ENCODE data around the gene MCCC2.
"Not testable (repeated sequence)": the region's sequence is repeated elsewhere in the genome, so short reads cannot be mapped to it uniquely, and the experiment has no call there.

Gene MCCC2

GRCh38 chr5:71586941-71587765 is at the start of gene MCCC2:
Gene MCCC2, plus strand, starts transcription at chr5:71587340. Its CDS starts 86 bp downstream, at chr5:71587426.
- DNase-seq (ENCODE audit: extremely low read depth, low read depth) = peak; percentile 81
- TF ChIP-seq CTCF (IDR thresholded peaks at IDR 0.05; ENCODE audit: low read depth, low read length, missing control alignments) = no peak
- H3K4me3 ChIP-seq (replicated peaks; ENCODE audit: low read depth, low read length) = peak within 1 kb of the TSS; percentile 76

GRCh38 chr5:71537687-71538086 is 49.5 kb upstream of the MCCC2 start:
- no peak overlapping the region for H3K4me3 ChIP-seq (replicated peaks; ENCODE audit: low read depth, low read length)
- TF ChIP-seq CTCF (IDR thresholded peaks at IDR 0.05; ENCODE audit: low read depth, low read length, missing control alignments) = no peak
- no peak for DNase-seq (ENCODE audit: extremely low read depth, low read depth)

DNA sequence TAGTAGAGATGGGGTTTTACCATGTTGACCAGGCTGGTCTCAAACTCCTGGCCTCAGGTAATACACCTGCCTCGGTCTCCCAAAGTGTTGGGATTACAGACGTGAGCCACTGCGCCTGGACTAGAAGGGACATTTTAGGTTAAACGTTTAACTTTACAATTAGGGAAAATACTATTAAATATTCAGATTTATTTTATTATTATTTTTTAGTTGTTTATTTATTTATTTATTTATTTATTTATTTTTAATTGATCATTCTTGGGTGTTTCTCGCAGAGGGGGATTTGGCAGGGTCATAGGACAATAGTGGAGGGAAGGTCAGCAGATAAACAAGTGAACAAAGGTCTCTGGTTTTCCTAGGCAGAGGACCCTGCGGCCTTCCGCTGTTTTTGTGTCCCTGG is 36.3 kb upstream of the MCCC2 start:
- not testable (repeated sequence) for H3K4me3 ChIP-seq (replicated peaks; ENCODE audit: low read depth, low read length); DNase-seq (ENCODE audit: extremely low read depth, low read depth)

DNA sequence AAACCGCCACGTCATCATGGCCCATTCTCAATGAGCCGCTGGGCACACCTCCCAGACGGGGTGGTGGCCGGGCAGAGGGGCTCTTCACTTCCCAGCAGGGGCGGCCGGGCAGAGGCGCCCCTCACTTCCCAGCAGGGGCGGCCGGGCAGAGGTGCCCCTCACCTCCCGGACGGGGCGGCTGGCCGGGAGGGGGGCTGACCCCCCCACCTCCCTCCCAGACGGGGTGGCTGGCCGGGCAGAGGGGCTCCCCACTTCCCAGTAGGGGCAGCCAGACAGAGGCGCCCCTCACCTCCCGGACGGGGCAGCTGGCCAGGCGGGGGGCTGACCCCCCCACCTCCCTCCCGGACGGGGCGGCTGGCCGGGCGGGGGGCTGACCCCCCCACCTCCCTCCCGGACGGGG is 35.6 kb upstream of the MCCC2 start:
- H3K4me3 ChIP-seq (replicated peaks; ENCODE audit: low read depth, low read length); DNase-seq (ENCODE audit: extremely low read depth, low read depth): not testable (repeated sequence)

- DNase-seq (ENCODE audit: extremely low read depth, low read depth); H3K4me3 ChIP-seq (replicated peaks; ENCODE audit: low read depth, low read length): not testable (repeated sequence)
Measured at GRCh38 chr5:71552026-71552749, 35.0 kb upstream of the MCCC2 start.

- H3K4me3 ChIP-seq (replicated peaks; ENCODE audit: low read depth, low read length) = no peak overlapping the region
- DNase-seq (ENCODE audit: extremely low read depth, low read depth) = no peak
- TF ChIP-seq CTCF (IDR thresholded peaks at IDR 0.05; ENCODE audit: low read depth, low read length, missing control alignments) = no peak
Measured at GRCh38 chr5:71563161-71563560, 24.0 kb upstream of the MCCC2 start.

DNA sequence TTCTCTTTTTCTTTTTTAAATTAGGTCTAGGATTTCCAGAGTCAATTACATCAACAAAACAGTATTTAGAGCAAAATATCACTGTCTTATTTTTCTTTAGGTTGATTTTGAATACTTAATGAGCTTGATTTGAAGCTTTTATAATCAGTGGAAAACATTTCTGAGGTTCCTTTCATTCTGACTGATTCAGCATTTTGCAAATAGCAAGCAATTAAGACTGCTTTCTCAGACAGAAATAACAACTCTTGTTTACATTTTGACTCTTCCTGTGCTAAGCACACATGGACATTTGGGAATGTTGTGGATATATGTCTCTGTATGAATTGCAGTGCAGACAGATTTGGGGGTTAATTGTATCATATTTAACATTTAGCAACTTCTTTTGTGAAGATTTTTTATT is 22.2 kb upstream of the MCCC2 start:
- no peak for DNase-seq (ENCODE audit: extremely low read depth, low read depth)
- no peak overlapping the region for H3K4me3 ChIP-seq (replicated peaks; ENCODE audit: low read depth, low read length)
- TF ChIP-seq CTCF (IDR thresholded peaks at IDR 0.05; ENCODE audit: low read depth, low read length, missing control alignments) = no peak

DNA sequence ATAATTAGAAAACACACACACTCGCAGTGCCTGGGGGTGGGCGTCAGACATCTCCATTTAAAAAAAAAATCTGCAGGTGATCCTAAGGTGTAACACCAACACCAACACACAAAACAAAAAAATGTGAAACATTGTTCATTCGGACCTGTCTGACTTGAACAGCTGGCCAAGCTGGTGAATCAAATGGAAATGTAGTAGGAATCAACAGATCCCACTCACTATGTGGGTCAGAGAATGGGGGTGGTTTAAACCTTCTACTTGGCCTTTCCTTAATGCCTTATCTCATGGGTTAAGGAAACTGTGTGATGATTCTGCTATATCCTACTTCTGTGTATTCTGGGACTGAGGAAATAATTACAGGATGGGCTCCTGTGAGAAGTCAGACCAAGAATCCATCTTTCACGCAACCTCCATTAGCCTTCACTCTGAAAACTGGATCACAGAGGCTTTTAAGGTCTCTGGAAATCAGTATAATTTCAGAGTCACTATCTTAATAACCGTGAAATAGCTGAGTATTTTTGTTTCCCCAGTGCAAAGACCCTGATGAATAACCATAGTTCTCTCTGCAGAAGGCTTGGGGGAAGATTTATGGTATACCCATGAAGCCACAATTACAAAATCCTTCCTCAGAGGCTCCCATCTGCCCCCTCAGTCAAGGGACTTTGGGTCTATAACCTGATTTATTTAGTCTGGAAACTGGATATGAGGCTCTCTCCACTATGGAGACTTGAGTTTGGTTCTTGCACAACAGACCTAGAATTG is 17.2 kb upstream of the MCCC2 start:
- TF ChIP-seq CTCF (IDR thresholded peaks at IDR 0.05; ENCODE audit: low read depth, low read length, missing control alignments) = no peak
- H3K4me3 ChIP-seq (replicated peaks; ENCODE audit: low read depth, low read length) = no peak overlapping the region
- no peak for DNase-seq (ENCODE audit: extremely low read depth, low read depth)

GRCh38 chr5:71571811-71572210 is 15.3 kb upstream of the MCCC2 start:
- H3K4me3 ChIP-seq (replicated peaks; ENCODE audit: low read depth, low read length); DNase-seq (ENCODE audit: extremely low read depth, low read depth): not testable (repeated sequence)

All from HFF-Myc (cell line).